Thyroid gland (tissue), 4 donors: ENCODE results near the gene GALK1. TPM values are rescaled to one million over a fixed set of nuclear protein-coding genes. Genes with fewer than 3 reads are reported as not detected.

ENCODE experiments used
- DNase-seq, 2 donors: peaks; one replicate each; pipeline ENCODE4 v3.0.0-alpha.2; 2019
- H3K27ac ChIP-seq, 3 donors: fragments of 200-600 bp; sonication (generic); 1 replicate in 2 of 3; 2 replicates in 1 of 3; pipeline ENCODE4 v1.5.1; 2016 to 2019; ENCODE audit warnings: mild to moderate bottlenecking in 1 of 3, moderate library complexity in 1 of 3
- H3K27me3 ChIP-seq: fragments of 200-600 bp; sonication (generic); one replicate; pipeline ENCODE4 v1.5.1; 2019
- H3K36me3 ChIP-seq, 2 donors: fragments of 200-600 bp; sonication (generic); one replicate each; pipeline ENCODE4 v1.5.1; 2016 to 2019
- H3K4me1 ChIP-seq, 2 donors: fragments of 200-600 bp; sonication (generic); one replicate each; pipeline ENCODE4 v1.5.1; 2017 to 2019
- H3K4me3 ChIP-seq, 3 donors: fragments of 200-600 bp; sonication (generic); replicated peaks in 1 of 3; 1 replicate in 2 of 3; 2 replicates in 1 of 3; pipeline ENCODE4 v1.5.1; 2016; ENCODE audit warnings: mild to moderate bottlenecking in 1 of 3
- H3K9me3 ChIP-seq: fragments of 200-600 bp; sonication (generic); one replicate; pipeline ENCODE4 v1.5.1; 2017
- POLR2A ChIP-seq, 2 donors: fragments of 450-650 bp; IDR thresholded peaks; one replicate each; pipeline ENCODE4 v1.6.1; 2017; ENCODE audit warnings: antibody characterized with exemption in 2 of 2, mild to moderate bottlenecking in 2 of 2, moderate library complexity in 1 of 2
- WGBS, 2 donors: methylation state at CpG; one replicate each; pipeline ENCODE4 v1.1.5; 2017; 5-methylcytosine and 5-hydroxymethylcytosine counted together
- intact Hi-C: fragments of 100-400 bp; cut with DNase I; formaldehyde crosslinking; loops from one replicate; pipeline ENCODE4 v1.15.1; 2023
- total RNA-seq, 4 donors: library from RNA; depleted of rRNA; stranded (reverse); fragments of >200 nt; gene quantifications; one replicate each; pipeline ENCODE4 v1.2.3, GENCODE V29; 2016
- TF ChIP-seq, protein P1 (sequence below), 6 experiments: fragments of 200-600 bp in 3 of 6; fragments of 450-650 bp in 3 of 6; sonication (generic) in 3 of 6; IDR thresholded peaks; one replicate each; pipeline ENCODE4 v1.5.1; 2016 to 2019; ENCODE audit warnings: antibody characterized with exemption in 6 of 6, mild to moderate bottlenecking in 2 of 6, inconsistent platforms in 1 of 6, moderate library complexity in 1 of 6

Gene GALK1
- total RNA-seq, 4 donors from 2014 or later, result 15.4 to 28.5 (median 24.9) TPM

DNA sequence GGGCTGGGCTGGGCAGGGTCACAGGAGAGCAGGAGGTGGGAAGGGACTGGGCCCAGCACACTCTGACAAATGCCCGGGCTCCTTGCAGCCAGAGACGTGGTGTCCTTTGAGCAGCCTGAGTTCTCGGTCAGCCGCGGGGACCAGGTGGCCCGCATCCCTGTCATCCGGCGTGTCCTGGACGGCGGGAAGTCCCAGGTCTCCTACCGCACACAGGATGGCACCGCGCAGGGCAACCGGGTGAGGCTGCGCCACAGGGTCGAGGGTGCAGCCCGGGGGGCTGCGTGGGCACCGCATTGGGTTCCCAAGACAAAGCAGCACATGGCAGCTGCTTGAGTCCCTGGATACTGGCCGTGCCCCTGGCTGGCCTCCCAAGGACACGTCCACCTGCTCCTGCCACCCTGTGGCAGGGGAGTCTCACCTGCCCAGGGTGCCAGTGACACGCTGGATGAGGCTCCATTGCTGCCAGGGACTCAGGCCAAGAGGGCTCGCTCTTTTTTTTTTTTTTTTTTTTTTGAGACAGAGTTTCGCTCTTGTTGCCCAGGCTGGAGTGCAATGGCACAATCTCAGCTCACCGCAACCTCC, 21.3 kb downstream of the GALK1 start:
- peaks cover 0 to 8% of the 10 kb centered on the region in 2 donors for H3K4me1 ChIP-seq
- WGBS, 2 donors, result 90 to 92% methylated on average over 12 to 13 of the region's 25 CpGs
- TF ChIP-seq POLR2A (IDR thresholded peaks at IDR 0.05), result no peak
- TF ChIP-seq, protein P1, sequence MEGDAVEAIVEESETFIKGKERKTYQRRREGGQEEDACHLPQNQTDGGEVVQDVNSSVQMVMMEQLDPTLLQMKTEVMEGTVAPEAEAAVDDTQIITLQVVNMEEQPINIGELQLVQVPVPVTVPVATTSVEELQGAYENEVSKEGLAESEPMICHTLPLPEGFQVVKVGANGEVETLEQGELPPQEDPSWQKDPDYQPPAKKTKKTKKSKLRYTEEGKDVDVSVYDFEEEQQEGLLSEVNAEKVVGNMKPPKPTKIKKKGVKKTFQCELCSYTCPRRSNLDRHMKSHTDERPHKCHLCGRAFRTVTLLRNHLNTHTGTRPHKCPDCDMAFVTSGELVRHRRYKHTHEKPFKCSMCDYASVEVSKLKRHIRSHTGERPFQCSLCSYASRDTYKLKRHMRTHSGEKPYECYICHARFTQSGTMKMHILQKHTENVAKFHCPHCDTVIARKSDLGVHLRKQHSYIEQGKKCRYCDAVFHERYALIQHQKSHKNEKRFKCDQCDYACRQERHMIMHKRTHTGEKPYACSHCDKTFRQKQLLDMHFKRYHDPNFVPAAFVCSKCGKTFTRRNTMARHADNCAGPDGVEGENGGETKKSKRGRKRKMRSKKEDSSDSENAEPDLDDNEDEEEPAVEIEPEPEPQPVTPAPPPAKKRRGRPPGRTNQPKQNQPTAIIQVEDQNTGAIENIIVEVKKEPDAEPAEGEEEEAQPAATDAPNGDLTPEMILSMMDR (IDR thresholded peaks at IDR 0.05), result no peak
- no peak for DNase-seq
- intact Hi-C loops, result no loop called here
- H3K27me3 ChIP-seq, result no peaks in the 10 kb centered on the region
- H3K36me3 ChIP-seq, result no peaks in the 10 kb centered on the region
- H3K27ac ChIP-seq, result no peak overlapping the region
- H3K9me3 ChIP-seq, result no peaks in the 10 kb centered on the region
- no peak overlapping the region for H3K4me3 ChIP-seq

DNA sequence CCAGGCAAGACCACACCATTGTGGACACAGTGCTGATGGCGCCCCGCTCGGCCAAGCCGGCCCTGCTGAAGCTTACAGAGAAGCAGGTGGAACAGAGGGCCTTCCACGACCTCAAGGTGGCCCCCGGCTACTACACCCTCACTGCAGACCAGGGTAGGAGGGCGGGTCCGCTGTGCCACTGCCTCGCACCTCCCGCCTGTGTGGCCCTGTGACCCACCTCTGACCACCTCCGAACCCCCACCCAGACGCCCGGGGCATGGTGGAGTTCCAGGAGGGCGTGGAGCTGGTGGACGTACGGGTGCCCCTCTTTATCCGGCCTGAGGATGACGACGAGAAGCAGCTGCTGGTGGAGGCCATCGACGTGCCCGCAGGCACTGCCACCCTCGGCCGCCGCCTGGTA, 22.7 kb downstream of the GALK1 start:
- Histone ChIP-seq H3K9me3 (no peaks in the 10 kb centered on the region), H3K4me3 (no peak overlapping the region), H3K27me3 (no peaks in the 10 kb centered on the region), H3K36me3 (no peaks in the 10 kb centered on the region), H3K27ac (no peak overlapping the region), H3K4me1 (no peaks in the 10 kb centered on the region)
- intact Hi-C loops, result no loop called here
- no peak for DNase-seq
- 91 to 96% methylated on average over 9 to 18 of the region's 25 CpGs for WGBS, 2 donors
- TF ChIP-seq, protein P1 (IDR thresholded peaks at IDR 0.05), result no peak
- TF ChIP-seq POLR2A (IDR thresholded peaks at IDR 0.05), result no peak

DNA sequence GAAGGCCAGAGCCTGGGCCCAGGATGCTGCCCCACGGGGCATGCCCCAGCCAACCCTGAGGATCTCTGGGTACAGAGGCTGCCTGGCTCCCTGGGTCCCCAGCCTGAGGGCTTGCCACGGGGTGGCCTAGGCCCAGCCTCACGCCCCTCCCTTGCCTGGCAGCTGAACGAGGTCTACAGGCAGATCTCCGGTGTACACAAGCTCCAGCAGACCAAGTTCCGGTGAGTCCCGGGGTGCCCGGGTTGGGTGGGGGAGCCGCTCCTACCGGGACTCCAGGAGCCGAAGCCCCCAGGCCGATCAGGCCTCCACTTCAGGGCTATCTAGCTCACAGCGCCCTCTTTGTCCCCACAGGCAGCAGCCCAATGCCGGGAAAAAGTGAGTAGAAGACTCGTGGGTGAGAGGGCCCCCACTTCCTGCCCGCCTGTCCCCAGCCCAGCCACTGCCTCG, 24.3 kb downstream of the GALK1 start:
- TF ChIP-seq, protein P1 (IDR thresholded peaks at IDR 0.05), result no peak
- no peak for TF ChIP-seq POLR2A (IDR thresholded peaks at IDR 0.05)
- DNase-seq, result no peak

DNA sequence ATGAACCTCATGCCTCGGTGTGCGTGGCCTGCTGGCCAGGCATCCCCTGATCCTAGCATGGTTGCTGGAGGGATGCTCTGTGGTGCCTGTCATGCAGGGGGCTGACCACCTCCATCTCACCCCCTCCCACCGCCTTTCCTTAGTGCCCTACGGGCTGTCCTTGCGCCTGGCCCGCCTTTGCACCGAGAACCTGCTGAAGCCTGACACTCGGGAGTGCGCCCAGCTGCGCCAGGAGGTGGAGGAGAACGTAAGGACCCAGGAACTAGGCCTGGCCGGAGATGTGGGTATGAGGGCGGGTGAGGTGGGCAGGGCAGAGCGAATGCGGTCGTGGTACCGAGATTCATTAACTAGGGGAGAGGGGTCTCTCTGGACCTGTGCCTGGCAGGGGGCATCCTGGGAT, 24.8 kb downstream of the GALK1 start:
- Histone ChIP-seq H3K36me3 (no peaks in the 10 kb centered on the region), H3K27me3 (no peaks in the 10 kb centered on the region), H3K4me3 (no peak overlapping the region), H3K4me1 (no peaks in the 10 kb centered on the region), H3K9me3 (no peaks in the 10 kb centered on the region), H3K27ac (no peak overlapping the region)
- TF ChIP-seq, protein P1 (IDR thresholded peaks at IDR 0.05), result no peak
- TF ChIP-seq POLR2A (IDR thresholded peaks at IDR 0.05), result no peak
- intact Hi-C loops, result no loop called here
- DNase-seq, result no peak
- WGBS, 2 donors, result 90 to 93% methylated on average over 15 to 17 of the region's 17 CpGs

More for the DNA sequence above, 24.3 kb downstream of the GALK1 start:
- intact Hi-C loops, result no loop called here
- Histone ChIP-seq H3K36me3 (no peaks in the 10 kb centered on the region), H3K27me3 (no peaks in the 10 kb centered on the region), H3K4me1 (no peaks in the 10 kb centered on the region), H3K4me3 (no peak overlapping the region), H3K9me3 (no peaks in the 10 kb centered on the region), H3K27ac (no peak overlapping the region)
- 72 to 83% methylated on average over 10 to 14 of the region's 17 CpGs for WGBS, 2 donors

DNA sequence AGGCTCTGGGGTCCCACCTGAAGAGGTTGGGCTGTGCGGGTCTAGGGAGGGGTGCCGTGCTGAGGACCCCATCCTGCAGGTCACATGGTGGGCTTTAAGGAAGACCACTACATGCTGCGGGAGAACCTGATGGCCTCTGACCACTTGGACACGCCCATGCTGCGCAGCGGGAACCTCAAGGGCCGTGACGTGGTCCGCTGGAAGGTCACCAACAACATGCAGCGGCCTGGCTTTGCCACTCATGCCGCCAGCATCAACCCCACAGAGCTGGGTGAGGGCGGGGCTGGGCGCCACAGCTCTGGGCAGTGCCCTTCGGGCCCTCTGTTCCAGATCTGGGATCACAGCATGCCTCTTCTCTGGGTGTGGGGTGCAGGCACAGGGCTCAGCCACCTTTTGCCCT, 25.2 kb downstream of the GALK1 start:
- intact Hi-C loops, result loop anchor here (5.0 kb wide), 1 partner anchor 122 kb away; no protein-coding TSS in a partner anchor
- Histone ChIP-seq H3K4me1 (no peaks in the 10 kb centered on the region), H3K27ac (no peak overlapping the region), H3K4me3 (no peak overlapping the region), H3K27me3 (no peaks in the 10 kb centered on the region), H3K9me3 (no peaks in the 10 kb centered on the region), H3K36me3 (no peaks in the 10 kb centered on the region)
- WGBS, 2 donors, result 83 to 100% methylated on average over 2 to 7 of the region's 14 CpGs
- DNase-seq, result no peak
- TF ChIP-seq, protein P1 (IDR thresholded peaks at IDR 0.05), result no peak
- TF ChIP-seq POLR2A (IDR thresholded peaks at IDR 0.05), result no peak
